ENCODE data around the gene FBXL7. TPM values are rescaled to one million over a fixed set of nuclear protein-coding genes. Genes with fewer than 3 reads are reported as not detected.

FBXL7 gene
- total RNA-seq, 4 donors from 2014 or later, result 2.0 to 6.8 (median 3.9) TPM

GRCh38 chr5:15707631-15708030, 207.7 kb downstream of the FBXL7 start:
- DNase-seq (ENCODE audit: low spot score in 2 of 2), result no peak

GRCh38 chr5:15711892-15712291, 211.9 kb downstream of the FBXL7 start:
- H3K4me3 ChIP-seq (ENCODE audit: low read depth, poor library complexity, severe bottlenecking), result no peak overlapping the region
- intact Hi-C loops (cut with DNase I; ENCODE audit: low total_unique reads), result no loop called here
- no peak for TF ChIP-seq CTCF (IDR thresholded peaks at IDR 0.05)
- no peak for TF ChIP-seq POLR2A (IDR thresholded peaks at IDR 0.05)
- 89 to 95% methylated on average over 2 of the region's 2 CpGs for WGBS, 2 donors
- no peak for DNase-seq (ENCODE audit: low spot score in 2 of 2)

More at GRCh38 chr5:15707631-15708030, 207.7 kb downstream of the FBXL7 start:
- TF ChIP-seq POLR2A (IDR thresholded peaks at IDR 0.05) (no peak), CTCF (IDR thresholded peaks at IDR 0.05) (no peak)
- intact Hi-C loops (cut with DNase I; ENCODE audit: low total_unique reads), result no loop called here
- 46 to 53% methylated on average over 2 of the region's 2 CpGs for WGBS, 2 donors
- H3K4me3 ChIP-seq (ENCODE audit: low read depth, poor library complexity, severe bottlenecking), result no peak overlapping the region

DNA sequence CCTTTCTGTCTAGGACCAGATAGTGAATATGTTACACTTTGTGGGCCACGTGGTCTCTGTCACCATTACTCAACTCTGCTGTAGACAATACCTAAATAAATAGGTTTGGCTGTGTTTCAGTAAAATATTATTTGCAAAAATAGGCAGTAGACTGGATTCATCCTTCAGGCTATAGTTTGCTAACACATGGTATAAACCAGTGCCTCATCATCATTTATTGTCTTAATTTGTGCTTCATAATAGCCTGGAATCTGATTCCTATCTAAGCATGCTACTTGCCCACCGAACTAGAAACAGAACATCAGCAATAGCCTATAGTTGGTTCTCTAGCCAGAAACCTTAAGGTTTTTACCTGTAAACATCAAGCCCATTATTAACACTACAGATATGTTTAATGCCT, 215.6 kb downstream of the FBXL7 start:
- no peak for TF ChIP-seq POLR2A (IDR thresholded peaks at IDR 0.05)
- no peak for TF ChIP-seq CTCF (IDR thresholded peaks at IDR 0.05)
- no peak for DNase-seq (ENCODE audit: low spot score in 2 of 2)
- 75 to 87% methylated on average over 2 of the region's 2 CpGs for WGBS, 2 donors
- intact Hi-C loops (cut with DNase I; ENCODE audit: low total_unique reads), result no loop called here
- no peak overlapping the region for H3K4me3 ChIP-seq (ENCODE audit: low read depth, poor library complexity, severe bottlenecking)

DNA sequence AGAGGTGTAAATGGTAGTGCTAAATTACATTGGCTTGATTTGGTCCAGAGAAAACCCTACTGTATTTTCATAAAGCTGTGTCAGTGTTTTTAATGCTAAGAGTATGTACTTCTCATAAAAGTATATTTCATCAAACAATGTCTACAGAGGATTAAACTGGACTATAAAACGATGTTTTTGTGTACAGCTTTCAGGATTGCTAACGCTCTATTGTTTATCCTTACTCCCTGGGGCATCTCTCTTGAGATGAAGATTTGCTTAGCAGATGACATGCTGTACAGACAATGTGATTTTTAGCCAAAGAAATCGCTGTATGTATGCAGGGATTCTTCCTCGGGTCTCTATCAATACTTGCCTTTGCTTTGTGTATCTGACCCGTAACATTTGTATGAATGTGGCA, 216.0 kb downstream of the FBXL7 start:
- WGBS, 2 donors, result 55 to 72% methylated on average over 5 of the region's 5 CpGs
- intact Hi-C loops (cut with DNase I; ENCODE audit: low total_unique reads), result no loop called here
- DNase-seq (ENCODE audit: low spot score in 2 of 2), result no peak
- TF ChIP-seq POLR2A (IDR thresholded peaks at IDR 0.05) (no peak), CTCF (IDR thresholded peaks at IDR 0.05) (no peak)
- H3K4me3 ChIP-seq (ENCODE audit: low read depth, poor library complexity, severe bottlenecking), result no peak overlapping the region

DNA sequence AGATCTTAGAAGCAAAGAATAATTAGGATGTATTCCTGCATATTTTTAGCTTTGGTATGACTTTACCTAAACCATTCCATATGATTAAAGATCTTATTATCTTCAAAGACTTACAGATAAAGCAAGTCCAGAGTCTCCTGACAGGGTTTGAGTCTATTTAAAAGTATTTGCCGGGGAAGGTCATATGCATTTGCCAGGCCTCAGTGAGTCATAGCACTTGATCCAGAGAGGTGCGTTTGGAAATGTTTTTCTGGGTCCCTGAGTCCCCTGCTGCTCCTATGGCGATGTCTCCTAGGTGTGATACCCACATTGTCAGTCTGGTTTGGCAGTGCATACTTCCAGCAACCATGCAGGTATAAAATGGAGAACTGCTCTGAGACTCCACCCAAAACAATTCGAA, 217.0 kb downstream of the FBXL7 start:
- no peak for DNase-seq (ENCODE audit: low spot score in 2 of 2)
- intact Hi-C loops (cut with DNase I; ENCODE audit: low total_unique reads), result no loop called here
- 60 to 69% methylated on average over 4 of the region's 4 CpGs for WGBS, 2 donors
- H3K4me3 ChIP-seq (ENCODE audit: low read depth, poor library complexity, severe bottlenecking), result no peak overlapping the region
- TF ChIP-seq POLR2A (IDR thresholded peaks at IDR 0.05) (no peak), CTCF (IDR thresholded peaks at IDR 0.05) (no peak)

DNA sequence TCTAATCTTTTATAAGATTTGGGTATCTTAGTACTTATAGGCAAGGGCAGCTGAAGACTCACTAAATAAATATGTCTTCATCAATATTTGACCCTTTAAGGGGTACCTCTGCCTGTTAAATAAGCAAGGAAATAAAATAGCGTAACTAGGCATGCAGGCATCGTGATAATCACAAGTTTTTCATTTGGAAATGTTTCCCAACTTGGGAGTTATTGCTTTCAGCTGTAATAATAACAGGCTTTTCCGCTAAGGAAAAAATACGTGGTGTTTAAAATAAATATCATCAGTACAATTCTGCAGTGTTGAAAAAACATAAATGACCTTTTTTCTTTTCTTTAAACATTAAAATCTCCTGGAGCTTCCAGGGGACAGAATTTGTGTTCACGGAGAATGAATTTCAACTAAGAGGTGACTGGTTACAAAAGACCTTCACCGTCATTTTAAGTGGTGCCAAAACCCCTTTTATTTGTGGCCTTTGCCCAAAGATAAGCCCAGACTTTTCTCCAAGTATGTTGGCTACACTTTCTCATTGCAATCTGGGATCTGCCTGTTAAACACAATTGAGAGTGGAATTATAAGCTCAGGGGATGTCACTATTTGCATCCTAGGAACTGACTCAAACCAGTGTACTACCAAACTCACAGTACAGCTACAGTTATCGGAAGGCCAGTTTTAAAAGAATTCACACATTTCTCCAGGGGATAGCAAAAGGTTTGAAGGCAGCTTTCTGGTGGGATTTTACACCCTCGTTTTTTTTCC, 218.6 kb downstream of the FBXL7 start:
- intact Hi-C loops (cut with DNase I; ENCODE audit: low total_unique reads), result no loop called here
- DNase-seq (ENCODE audit: low spot score in 2 of 2), result no peak
- H3K4me3 ChIP-seq (ENCODE audit: low read depth, poor library complexity, severe bottlenecking), result no peak overlapping the region
- 54 to 61% methylated on average over 8 of the region's 8 CpGs for WGBS, 2 donors
- TF ChIP-seq POLR2A (IDR thresholded peaks at IDR 0.05), result no peak
- TF ChIP-seq CTCF (IDR thresholded peaks at IDR 0.05), result no peak

All from lower leg skin (tissue), 4 donors.